Fibroblast of lung (primary cell): ENCODE results near the gene MED10.

Source experiments
- CTCF ChIP-seq, 2 donors: IDR thresholded peaks in 1 of 2; conservative IDR thresholded peaks in 1 of 2; 1 replicate in 1 of 2; 2 replicates in 1 of 2; pipeline ENCODE4 v1.5.1; 2011 to 2012; ENCODE audit warnings: low read length in 2 of 2, control low read depth in 1 of 2, inconsistent platforms in 1 of 2, low read depth in 1 of 2, mild to moderate bottlenecking in 1 of 2
- EZH2 ChIP-seq: IDR thresholded peaks from 2 replicates; pipeline ENCODE4 v1.5.1; 2012; ENCODE audit warnings: low read length, control low read depth, mild to moderate bottlenecking; ENCODE audit errors: missing control alignments

GRCh38 chr5:6405591-6405990 lies 27.2 kb upstream of the MED10 start:
- TF ChIP-seq CTCF (conservative IDR thresholded peaks at IDR 0.05 in 1 of 2, IDR thresholded peaks at IDR 0.05 in 1 of 2; ENCODE audit: low read depth in 1 of 2, low read length in 2 of 2): no peak
- TF ChIP-seq EZH2: no peak
